ENCODE results near the gene ABCD1.
"Not testable (repeated sequence)": the region's sequence is repeated elsewhere in the genome, so short reads cannot be mapped to it uniquely, and the experiment has no call there.

GRCh38 chrX:153696538-153696937, 28.1 kb upstream of the ABCD1 start:
- TF ChIP-seq CTCF, POLR2A (IDR thresholded peaks at IDR 0.05): not testable (repeated sequence)

Data from gastroesophageal sphincter (tissue), 3 donors.